ENCODE data around the gene MCOLN2. TPM values are rescaled to one million over a fixed set of nuclear protein-coding genes. Genes with fewer than 3 reads are reported as not detected.

The MCOLN2 gene
- total RNA-seq, 1 donor from 2014 or later = 0.11 TPM

DNA sequence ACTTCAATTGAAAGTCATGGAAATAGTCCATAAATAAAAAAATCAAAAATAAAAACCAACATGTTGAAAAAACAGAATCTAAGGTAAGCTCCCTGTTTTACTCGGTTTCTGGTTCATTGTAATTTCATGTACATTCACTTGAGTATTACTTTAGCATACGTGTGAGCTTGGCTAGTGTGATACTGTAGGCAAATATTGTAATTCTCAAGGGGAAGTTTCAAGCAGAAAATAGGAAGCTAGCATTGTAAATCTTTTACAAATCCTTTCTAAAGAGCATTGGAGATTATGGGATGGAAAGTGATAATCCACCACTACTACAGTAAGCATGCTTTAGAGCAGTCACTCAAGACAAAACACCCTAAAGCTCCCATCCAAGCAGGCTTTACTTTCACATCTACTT is 100.6 kb downstream of the MCOLN2 start:
- peaks cover 50% of the 10 kb centered on the region for H3K27me3 ChIP-seq
- H3K27me3 Mint-ChIP-seq (ENCODE audit: insufficient read depth, low read depth) = peaks cover 38% of the 10 kb centered on the region
- no peaks in the 10 kb centered on the region for H3K79me2 ChIP-seq (ENCODE audit: low read depth)
- peaks cover 32% of the 10 kb centered on the region for H3F3A ChIP-seq (ENCODE audit: low read depth)
- H2AFZ ChIP-seq (replicated peaks) = no peak overlapping the region
- peaks cover 12% of the 10 kb centered on the region for H3K4me1 Mint-ChIP-seq
- no peak overlapping the region for H3K4me2 ChIP-seq
- no peak overlapping the region for H3K27ac ChIP-seq
- no peak overlapping the region for H3K9ac ChIP-seq
- H3K4me1 ChIP-seq = no peaks in the 10 kb centered on the region
- no peak overlapping the region for H3K4me3 Mint-ChIP-seq
- TF ChIP-seq, protein P1, sequence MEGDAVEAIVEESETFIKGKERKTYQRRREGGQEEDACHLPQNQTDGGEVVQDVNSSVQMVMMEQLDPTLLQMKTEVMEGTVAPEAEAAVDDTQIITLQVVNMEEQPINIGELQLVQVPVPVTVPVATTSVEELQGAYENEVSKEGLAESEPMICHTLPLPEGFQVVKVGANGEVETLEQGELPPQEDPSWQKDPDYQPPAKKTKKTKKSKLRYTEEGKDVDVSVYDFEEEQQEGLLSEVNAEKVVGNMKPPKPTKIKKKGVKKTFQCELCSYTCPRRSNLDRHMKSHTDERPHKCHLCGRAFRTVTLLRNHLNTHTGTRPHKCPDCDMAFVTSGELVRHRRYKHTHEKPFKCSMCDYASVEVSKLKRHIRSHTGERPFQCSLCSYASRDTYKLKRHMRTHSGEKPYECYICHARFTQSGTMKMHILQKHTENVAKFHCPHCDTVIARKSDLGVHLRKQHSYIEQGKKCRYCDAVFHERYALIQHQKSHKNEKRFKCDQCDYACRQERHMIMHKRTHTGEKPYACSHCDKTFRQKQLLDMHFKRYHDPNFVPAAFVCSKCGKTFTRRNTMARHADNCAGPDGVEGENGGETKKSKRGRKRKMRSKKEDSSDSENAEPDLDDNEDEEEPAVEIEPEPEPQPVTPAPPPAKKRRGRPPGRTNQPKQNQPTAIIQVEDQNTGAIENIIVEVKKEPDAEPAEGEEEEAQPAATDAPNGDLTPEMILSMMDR (IDR thresholded peaks at IDR 0.05) = no peak
- no peak for TF ChIP-seq EZH2phosphoT487 (IDR thresholded peaks at IDR 0.05)
- no peak for TF ChIP-seq EZH2 (IDR thresholded peaks at IDR 0.05)
- no peak overlapping the region for H3K27ac Mint-ChIP-seq
- H3K36me3 Mint-ChIP-seq = no peaks in the 10 kb centered on the region
- H3K36me3 ChIP-seq = no peaks in the 10 kb centered on the region
- H4K20me1 ChIP-seq (ENCODE audit: low read depth) = no peaks in the 10 kb centered on the region
- no peaks in the 10 kb centered on the region for H3K9me3 Mint-ChIP-seq
- DNase-seq (ENCODE audit: low spot score) = no peak
- no peak overlapping the region for H3K4me3 ChIP-seq
- H3K9me3 ChIP-seq (ENCODE audit: low read depth) = no peaks in the 10 kb centered on the region

DNA sequence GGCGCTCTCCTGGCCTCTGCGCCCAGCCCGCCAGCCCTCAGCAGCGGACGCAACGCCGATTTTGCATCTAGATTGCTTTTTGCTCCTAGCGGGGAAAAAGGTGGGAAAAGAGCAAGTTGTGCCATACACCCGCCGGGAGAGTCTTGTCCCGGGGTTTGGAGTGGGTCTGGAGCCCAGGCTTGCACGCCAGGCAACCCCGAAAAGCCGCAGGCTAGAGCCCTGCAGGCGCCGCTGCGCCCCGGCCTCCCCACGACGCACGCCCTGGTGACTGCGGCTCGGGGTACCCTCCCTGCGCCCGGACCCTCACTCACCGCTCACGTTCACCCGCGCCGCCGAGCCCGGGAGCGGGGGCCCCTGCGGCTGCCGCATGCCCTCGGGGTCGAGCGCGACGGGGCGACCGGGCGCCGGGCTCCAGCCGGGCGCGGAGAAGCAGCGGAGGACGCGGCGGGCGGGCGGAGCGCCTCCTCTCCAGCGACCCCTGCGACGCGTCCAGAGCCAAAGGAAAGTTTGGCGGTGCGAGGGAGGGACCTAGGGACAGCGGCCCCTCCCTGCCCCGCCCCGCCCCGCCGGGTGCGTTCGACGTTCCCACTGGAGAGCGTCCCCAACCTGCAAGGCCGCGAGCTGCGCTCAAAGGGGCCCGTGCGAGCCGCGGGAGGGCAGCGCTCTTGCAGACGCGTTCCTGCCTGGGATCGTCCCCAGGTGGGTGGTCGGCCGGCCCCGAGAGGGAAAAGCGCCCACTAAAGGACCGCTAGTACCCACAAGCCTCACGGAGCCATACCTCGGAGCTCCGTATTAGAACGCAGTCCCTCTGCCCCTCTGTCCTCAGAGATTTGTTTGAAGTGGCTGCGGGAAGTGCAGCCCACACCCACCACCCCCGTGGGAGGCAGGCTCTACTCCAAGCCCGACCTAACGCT is 104.0 kb downstream of the MCOLN2 start, which contains the start of gene LPAR3:
TSS of gene LPAR3 (minus strand) at position 502 of the 914 bp plus-strand sequence. CDS start 27,086 bp downstream, outside the sequence.
- Histone ChIP-seq H2AFZ (replicated peaks) (peak within 1 kb of the TSS; percentile 97), H3K36me3 (no peaks in the 10 kb centered on the region), H3K9ac (no peak within 1 kb of the TSS), H3K27ac (no peak within 1 kb of the TSS), H4K20me1 (ENCODE audit: low read depth) (no peaks in the 10 kb centered on the region), H3K4me3 (peak within 1 kb of the TSS; percentile 64), H3K79me2 (ENCODE audit: low read depth) (no peaks in the 10 kb centered on the region), H3F3A (ENCODE audit: low read depth) (peaks cover 34% of the 10 kb centered on the region), H3K9me3 (ENCODE audit: low read depth) (no peaks in the 10 kb centered on the region), H3K27me3 (peaks cover 58% of the 10 kb centered on the region), H3K4me2 (peak within 1 kb of the TSS; percentile 93), H3K4me1 (no peaks in the 10 kb centered on the region)
- peak within 1 kb of the TSS; percentile 87 for H3K4me3 Mint-ChIP-seq
- no peak within 1 kb of the TSS for H3K27ac Mint-ChIP-seq
- H3K4me1 Mint-ChIP-seq = peaks cover 12% of the 10 kb centered on the region
- peak; percentile 56 for TF ChIP-seq EZH2phosphoT487 (IDR thresholded peaks at IDR 0.05)
- no peak for TF ChIP-seq EZH2 (IDR thresholded peaks at IDR 0.05)
- TF ChIP-seq, protein P1 (IDR thresholded peaks at IDR 0.05) = peak; percentile 10
- peak; percentile 92 for DNase-seq (ENCODE audit: low spot score)
- no peaks in the 10 kb centered on the region for H3K9me3 Mint-ChIP-seq
- peaks cover 48% of the 10 kb centered on the region for H3K27me3 Mint-ChIP-seq (ENCODE audit: insufficient read depth, low read depth)
- H3K36me3 Mint-ChIP-seq = no peaks in the 10 kb centered on the region

DNA sequence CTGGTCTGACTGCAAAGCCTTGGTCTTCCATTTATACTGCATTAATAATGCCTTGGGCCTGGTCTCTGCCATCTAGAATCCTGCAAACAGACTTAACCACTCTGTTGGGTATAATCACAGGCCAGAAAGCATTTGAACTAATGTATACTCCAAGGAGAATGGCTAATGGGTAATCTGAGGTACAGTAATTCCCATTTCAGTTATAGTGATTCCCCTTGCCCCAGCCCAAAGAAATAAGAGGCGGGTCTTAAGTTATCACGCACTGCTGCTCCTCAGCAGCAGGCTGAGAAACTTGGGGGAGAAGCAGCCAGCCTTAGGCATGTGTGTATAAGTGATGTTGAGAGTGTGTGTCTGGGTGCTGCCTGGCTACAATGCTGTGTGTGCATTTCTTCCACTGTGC is 106.3 kb downstream of the MCOLN2 start:
- Histone ChIP-seq H3K9ac (no peak overlapping the region), H3K27me3 (peaks cover 52% of the 10 kb centered on the region), H3K4me1 (no peaks in the 10 kb centered on the region), H3K27ac (no peak overlapping the region), H2AFZ (replicated peaks) (no peak overlapping the region), H3K36me3 (no peaks in the 10 kb centered on the region), H4K20me1 (ENCODE audit: low read depth) (no peaks in the 10 kb centered on the region), H3K4me2 (no peak overlapping the region), H3F3A (ENCODE audit: low read depth) (peaks cover 34% of the 10 kb centered on the region), H3K9me3 (ENCODE audit: low read depth) (no peaks in the 10 kb centered on the region), H3K4me3 (no peak overlapping the region), H3K79me2 (ENCODE audit: low read depth) (no peaks in the 10 kb centered on the region)
- no peak overlapping the region for H3K4me3 Mint-ChIP-seq
- peaks cover 41% of the 10 kb centered on the region for H3K27me3 Mint-ChIP-seq (ENCODE audit: insufficient read depth, low read depth)
- DNase-seq (ENCODE audit: low spot score) = no peak
- no peaks in the 10 kb centered on the region for H3K36me3 Mint-ChIP-seq
- no peak overlapping the region for H3K27ac Mint-ChIP-seq
- H3K4me1 Mint-ChIP-seq = peaks cover 12% of the 10 kb centered on the region
- no peaks in the 10 kb centered on the region for H3K9me3 Mint-ChIP-seq
- TF ChIP-seq, protein P1 (IDR thresholded peaks at IDR 0.05) = no peak
- no peak for TF ChIP-seq EZH2 (IDR thresholded peaks at IDR 0.05)
- no peak for TF ChIP-seq EZH2phosphoT487 (IDR thresholded peaks at IDR 0.05)

All from neural progenitor cell (in vitro differentiated cells).